ENCODE results near the gene JMJD6.

JMJD6 gene

DNA sequence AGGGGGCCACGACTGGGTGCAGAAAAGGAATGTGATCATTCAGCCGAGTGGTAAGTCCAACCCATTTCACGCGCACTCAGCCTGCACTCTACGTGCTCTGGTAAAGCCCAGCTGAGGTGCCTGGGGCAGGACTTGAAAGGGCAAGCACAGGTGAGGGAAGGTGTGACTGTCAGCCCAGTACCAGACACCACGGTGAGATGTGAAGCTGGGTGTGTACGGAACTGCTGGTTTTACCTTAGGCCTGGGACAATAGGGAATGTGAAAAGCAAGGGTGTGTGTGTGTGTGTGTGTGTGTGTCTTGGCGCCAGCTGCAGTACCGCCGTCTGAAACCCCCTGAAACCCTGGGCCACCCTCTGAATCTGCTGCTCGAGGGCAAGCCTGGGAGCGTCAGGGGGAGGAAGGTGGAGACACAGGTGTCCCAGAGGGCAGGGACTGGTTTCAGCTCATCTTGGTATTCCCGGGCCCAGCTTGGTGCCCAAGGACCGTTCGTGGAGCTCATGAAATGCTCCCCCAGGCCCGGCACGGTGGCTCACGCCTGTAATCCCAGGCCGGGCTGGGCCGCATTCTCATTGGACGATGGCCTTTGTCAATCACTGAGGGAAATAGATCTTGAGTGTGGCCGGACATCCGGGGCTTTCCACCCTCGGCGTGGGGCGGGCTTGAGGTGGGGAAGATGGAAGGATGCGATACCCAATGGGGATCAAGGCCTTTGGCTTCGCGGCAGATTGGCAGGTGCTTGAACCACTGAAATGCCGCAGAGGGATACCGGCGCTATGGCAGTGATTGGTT lies 55.1 kb downstream of the JMJD6 start:
- peak; percentile 97 for ATAC-seq (ENCODE audit: low read depth)
- H3K4me3 ChIP-seq (ENCODE audit: severe bottlenecking), result peak overlapping the region; percentile 46
- TF ChIP-seq, protein P1, sequence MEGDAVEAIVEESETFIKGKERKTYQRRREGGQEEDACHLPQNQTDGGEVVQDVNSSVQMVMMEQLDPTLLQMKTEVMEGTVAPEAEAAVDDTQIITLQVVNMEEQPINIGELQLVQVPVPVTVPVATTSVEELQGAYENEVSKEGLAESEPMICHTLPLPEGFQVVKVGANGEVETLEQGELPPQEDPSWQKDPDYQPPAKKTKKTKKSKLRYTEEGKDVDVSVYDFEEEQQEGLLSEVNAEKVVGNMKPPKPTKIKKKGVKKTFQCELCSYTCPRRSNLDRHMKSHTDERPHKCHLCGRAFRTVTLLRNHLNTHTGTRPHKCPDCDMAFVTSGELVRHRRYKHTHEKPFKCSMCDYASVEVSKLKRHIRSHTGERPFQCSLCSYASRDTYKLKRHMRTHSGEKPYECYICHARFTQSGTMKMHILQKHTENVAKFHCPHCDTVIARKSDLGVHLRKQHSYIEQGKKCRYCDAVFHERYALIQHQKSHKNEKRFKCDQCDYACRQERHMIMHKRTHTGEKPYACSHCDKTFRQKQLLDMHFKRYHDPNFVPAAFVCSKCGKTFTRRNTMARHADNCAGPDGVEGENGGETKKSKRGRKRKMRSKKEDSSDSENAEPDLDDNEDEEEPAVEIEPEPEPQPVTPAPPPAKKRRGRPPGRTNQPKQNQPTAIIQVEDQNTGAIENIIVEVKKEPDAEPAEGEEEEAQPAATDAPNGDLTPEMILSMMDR (IDR thresholded peaks at IDR 0.05; ENCODE audit: poor library complexity, severe bottlenecking), result no peak

DNA sequence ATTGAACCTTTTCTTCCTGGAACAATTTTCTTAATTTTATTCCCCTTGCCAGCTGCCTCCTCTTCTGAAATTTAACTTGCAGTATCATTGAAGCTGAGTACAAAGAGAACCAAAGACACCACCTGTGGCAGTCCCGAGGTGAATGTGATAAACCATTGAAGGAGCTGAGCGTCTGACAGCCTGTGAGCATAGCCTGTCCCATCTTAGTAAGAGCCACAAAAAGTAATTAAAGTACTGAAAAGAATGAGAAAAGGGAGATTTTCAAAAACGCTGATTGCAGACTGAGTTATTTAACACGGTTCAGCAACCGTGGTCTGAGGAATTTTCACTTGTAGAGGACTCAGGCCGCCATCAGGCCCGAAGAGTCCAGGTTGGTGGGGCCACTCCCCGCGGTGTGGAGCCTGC lies 55.7 kb downstream of the JMJD6 start:
- H3K9me3 ChIP-seq (ENCODE audit: severe bottlenecking), result no peaks in the 10 kb centered on the region
- ATAC-seq (ENCODE audit: low read depth) (no peak), DNase-seq (ENCODE audit: low spot score) (no peak)
- peak overlapping the region; percentile 52 for H3K27ac ChIP-seq (ENCODE audit: poor library complexity, severe bottlenecking)
- TF ChIP-seq, protein P1 (IDR thresholded peaks at IDR 0.05; ENCODE audit: poor library complexity, severe bottlenecking), result no peak
- H3K4me1 ChIP-seq (ENCODE audit: insufficient read depth, poor library complexity, severe bottlenecking), result peaks cover 9% of the 10 kb centered on the region
- no peaks in the 10 kb centered on the region for H3K36me3 ChIP-seq (ENCODE audit: low read depth)
- no peaks in the 10 kb centered on the region for H3K27me3 ChIP-seq (ENCODE audit: insufficient read depth, poor library complexity, severe bottlenecking)
- no peak overlapping the region for H3K4me3 ChIP-seq (ENCODE audit: severe bottlenecking)

More for the DNA sequence above, 55.1 kb downstream of the JMJD6 start:
- Histone ChIP-seq H3K27me3 (ENCODE audit: insufficient read depth, poor library complexity, severe bottlenecking) (no peaks in the 10 kb centered on the region), H3K9me3 (ENCODE audit: severe bottlenecking) (no peaks in the 10 kb centered on the region), H3K4me1 (ENCODE audit: insufficient read depth, poor library complexity, severe bottlenecking) (peaks cover 9% of the 10 kb centered on the region), H3K27ac (ENCODE audit: poor library complexity, severe bottlenecking) (peak overlapping the region; percentile 52), H3K36me3 (ENCODE audit: low read depth) (no peaks in the 10 kb centered on the region)
- DNase-seq (ENCODE audit: low spot score), result peak; percentile 100

DNA sequence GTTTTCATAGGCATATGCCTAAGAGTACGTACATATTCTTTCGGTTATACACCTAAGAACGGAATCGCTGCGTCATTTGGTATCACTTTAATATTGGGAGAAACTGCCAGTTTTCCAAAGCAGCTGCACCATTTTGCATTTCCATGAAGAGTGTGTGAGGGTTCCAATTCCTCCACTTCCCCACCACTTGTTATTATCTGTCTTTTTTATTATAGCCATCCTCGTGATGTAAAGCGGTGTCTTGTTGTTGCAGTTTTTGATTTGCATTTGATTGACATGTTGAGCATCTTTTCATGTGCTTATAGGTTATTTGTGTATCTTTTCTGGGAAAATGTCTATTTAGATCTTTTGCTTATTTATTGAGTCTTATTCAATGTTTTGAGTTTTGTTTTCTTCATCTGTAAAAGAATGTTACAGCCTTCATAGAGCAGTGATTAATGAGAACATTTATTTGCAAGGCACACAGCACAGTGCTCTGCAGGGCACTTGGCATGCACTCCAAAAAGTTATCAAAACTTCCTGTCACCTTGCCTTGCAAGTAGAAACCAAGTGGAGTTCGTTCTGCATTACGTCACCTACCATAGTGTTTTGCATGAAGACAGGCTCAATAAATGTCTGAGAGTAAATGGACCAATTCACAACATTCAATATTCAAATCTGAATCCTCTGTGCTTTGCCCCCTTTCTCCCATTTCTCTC lies 56.2 kb downstream of the JMJD6 start:
- H3K4me1 ChIP-seq (ENCODE audit: insufficient read depth, poor library complexity, severe bottlenecking), result peaks cover 9% of the 10 kb centered on the region
- no peaks in the 10 kb centered on the region for H3K27me3 ChIP-seq (ENCODE audit: insufficient read depth, poor library complexity, severe bottlenecking)
- TF ChIP-seq, protein P1 (IDR thresholded peaks at IDR 0.05; ENCODE audit: poor library complexity, severe bottlenecking), result no peak
- no peak overlapping the region for H3K27ac ChIP-seq (ENCODE audit: poor library complexity, severe bottlenecking)
- DNase-seq (ENCODE audit: low spot score) (no peak), ATAC-seq (ENCODE audit: low read depth) (no peak)
- H3K9me3 ChIP-seq (ENCODE audit: severe bottlenecking), result no peaks in the 10 kb centered on the region
- no peak overlapping the region for H3K4me3 ChIP-seq (ENCODE audit: severe bottlenecking)
- no peaks in the 10 kb centered on the region for H3K36me3 ChIP-seq (ENCODE audit: low read depth)

All from RWPE2 (cell line).